Ishikawa (cell line): ENCODE data around the gene ZBTB1.

ENCODE experiments used
- CEBPB ChIP-seq: IDR thresholded peaks from 2 replicates; pipeline ENCODE4 v1.6.1; 2012
- CREB1 ChIP-seq: IDR thresholded peaks from 2 replicates; pipeline ENCODE4 v1.6.1; 2012; ENCODE audit warnings: low read depth
- EGR1 ChIP-seq: IDR thresholded peaks from 2 replicates; pipeline ENCODE4 v1.6.1; 2012
- EP300 ChIP-seq: IDR thresholded peaks from 2 replicates; pipeline ENCODE4 v1.6.1; 2012; ENCODE audit warnings: borderline replicate concordance
- FOXM1 ChIP-seq: IDR thresholded peaks from 2 replicates; pipeline ENCODE4 v1.6.1; 2012; ENCODE audit warnings: low read depth, borderline replicate concordance
- NFIC ChIP-seq: IDR thresholded peaks from 2 replicates; pipeline ENCODE4 v1.6.1; 2012
- RAD21 ChIP-seq: IDR thresholded peaks from 2 replicates; pipeline ENCODE4 v1.6.1; 2012; ENCODE audit warnings: low read depth
- TAF1 ChIP-seq: IDR thresholded peaks from 2 replicates; pipeline ENCODE4 v1.6.1; 2012; ENCODE audit warnings: low read depth, mild to moderate bottlenecking
- TEAD4 ChIP-seq: IDR thresholded peaks from 2 replicates; pipeline ENCODE4 v1.6.1; 2012
- YY1 ChIP-seq: IDR thresholded peaks from 2 replicates; pipeline ENCODE4 v1.6.1; 2012; ENCODE audit warnings: low read depth
- ZBTB7A ChIP-seq: IDR thresholded peaks from 2 replicates; pipeline ENCODE4 v1.6.1; 2012; ENCODE audit warnings: low read depth
- TF ChIP-seq, protein P1 (sequence below): IDR thresholded peaks from 2 replicates; pipeline ENCODE4 v1.6.1; 2012; ENCODE audit warnings: low read depth, mild to moderate bottlenecking
- TF ChIP-seq, protein P2 (sequence below): IDR thresholded peaks from 2 replicates; pipeline ENCODE4 v1.6.1; 2012
- TF ChIP-seq, protein P3 (sequence below): IDR thresholded peaks from 2 replicates; pipeline ENCODE4 v1.6.1; 2012

- TF ChIP-seq TEAD4 (no peak), CEBPB (no peak), EP300 (no peak), NFIC (no peak), FOXM1 (no peak), RAD21 (no peak), EGR1 (no peak), TAF1 (no peak), CREB1 (no peak), YY1 (no peak), ZBTB7A (no peak)
- TF ChIP-seq, protein P1, sequence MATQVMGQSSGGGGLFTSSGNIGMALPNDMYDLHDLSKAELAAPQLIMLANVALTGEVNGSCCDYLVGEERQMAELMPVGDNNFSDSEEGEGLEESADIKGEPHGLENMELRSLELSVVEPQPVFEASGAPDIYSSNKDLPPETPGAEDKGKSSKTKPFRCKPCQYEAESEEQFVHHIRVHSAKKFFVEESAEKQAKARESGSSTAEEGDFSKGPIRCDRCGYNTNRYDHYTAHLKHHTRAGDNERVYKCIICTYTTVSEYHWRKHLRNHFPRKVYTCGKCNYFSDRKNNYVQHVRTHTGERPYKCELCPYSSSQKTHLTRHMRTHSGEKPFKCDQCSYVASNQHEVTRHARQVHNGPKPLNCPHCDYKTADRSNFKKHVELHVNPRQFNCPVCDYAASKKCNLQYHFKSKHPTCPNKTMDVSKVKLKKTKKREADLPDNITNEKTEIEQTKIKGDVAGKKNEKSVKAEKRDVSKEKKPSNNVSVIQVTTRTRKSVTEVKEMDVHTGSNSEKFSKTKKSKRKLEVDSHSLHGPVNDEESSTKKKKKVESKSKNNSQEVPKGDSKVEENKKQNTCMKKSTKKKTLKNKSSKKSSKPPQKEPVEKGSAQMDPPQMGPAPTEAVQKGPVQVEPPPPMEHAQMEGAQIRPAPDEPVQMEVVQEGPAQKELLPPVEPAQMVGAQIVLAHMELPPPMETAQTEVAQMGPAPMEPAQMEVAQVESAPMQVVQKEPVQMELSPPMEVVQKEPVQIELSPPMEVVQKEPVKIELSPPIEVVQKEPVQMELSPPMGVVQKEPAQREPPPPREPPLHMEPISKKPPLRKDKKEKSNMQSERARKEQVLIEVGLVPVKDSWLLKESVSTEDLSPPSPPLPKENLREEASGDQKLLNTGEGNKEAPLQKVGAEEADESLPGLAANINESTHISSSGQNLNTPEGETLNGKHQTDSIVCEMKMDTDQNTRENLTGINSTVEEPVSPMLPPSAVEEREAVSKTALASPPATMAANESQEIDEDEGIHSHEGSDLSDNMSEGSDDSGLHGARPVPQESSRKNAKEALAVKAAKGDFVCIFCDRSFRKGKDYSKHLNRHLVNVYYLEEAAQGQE: no peak
- TF ChIP-seq, protein P2, sequence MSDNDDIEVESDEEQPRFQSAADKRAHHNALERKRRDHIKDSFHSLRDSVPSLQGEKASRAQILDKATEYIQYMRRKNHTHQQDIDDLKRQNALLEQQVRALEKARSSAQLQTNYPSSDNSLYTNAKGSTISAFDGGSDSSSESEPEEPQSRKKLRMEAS: no peak
- TF ChIP-seq, protein P3, sequence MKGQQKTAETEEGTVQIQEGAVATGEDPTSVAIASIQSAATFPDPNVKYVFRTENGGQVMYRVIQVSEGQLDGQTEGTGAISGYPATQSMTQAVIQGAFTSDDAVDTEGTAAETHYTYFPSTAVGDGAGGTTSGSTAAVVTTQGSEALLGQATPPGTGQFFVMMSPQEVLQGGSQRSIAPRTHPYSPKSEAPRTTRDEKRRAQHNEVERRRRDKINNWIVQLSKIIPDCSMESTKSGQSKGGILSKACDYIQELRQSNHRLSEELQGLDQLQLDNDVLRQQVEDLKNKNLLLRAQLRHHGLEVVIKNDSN: no peak
Observed at GRCh38 chr14:64520699-64521098, 16.1 kb downstream of the ZBTB1 start.
